KMS-11 (cell line): ENCODE measurements around the gene INA.

ENCODE experiments used
- H2AFZ ChIP-seq: fragments of 200-600 bp; sonication (generic); 2 replicates; pipeline ENCODE4 v1.6.1; 2016; ENCODE audit warnings: antibody characterized with exemption, mixed run types, low read depth
- H3K27ac ChIP-seq: fragments of 200-600 bp; sonication (generic); 2 replicates; pipeline ENCODE4 v1.6.1; 2016; ENCODE audit warnings: mild to moderate bottlenecking, mixed run types
- H3K27me3 ChIP-seq: fragments of 200-600 bp; sonication (generic); 2 replicates; pipeline ENCODE4 v1.6.1; 2017; ENCODE audit warnings: mild to moderate bottlenecking, low read depth, mixed run types, moderate library complexity; ENCODE audit not compliant: insufficient read depth
- H3K36me3 ChIP-seq: fragments of 200-600 bp; sonication (generic); 2 replicates; pipeline ENCODE4 v1.6.1; 2017; ENCODE audit warnings: mild to moderate bottlenecking, mixed run types; ENCODE audit not compliant: insufficient read depth
- H3K4me1 ChIP-seq: fragments of 200-600 bp; sonication (generic); 2 replicates; pipeline ENCODE4 v1.6.1; 2016; ENCODE audit warnings: mild to moderate bottlenecking, low read depth, mixed run types; ENCODE audit not compliant: poor library complexity, severe bottlenecking
- H3K4me2 ChIP-seq: fragments of 200-600 bp; sonication (generic); 2 replicates; pipeline ENCODE4 v1.7.0; 2016; ENCODE audit warnings: mild to moderate bottlenecking, mixed run types
- H3K4me3 ChIP-seq: fragments of 200-600 bp; sonication (generic); IDR thresholded peaks from 2 replicates; pipeline ENCODE4 v1.6.1; 2017; ENCODE audit warnings: low read depth, low read length, mixed read lengths; ENCODE audit not compliant: insufficient read depth
- H3K79me2 ChIP-seq: fragments of 200-600 bp; sonication (generic); 2 replicates; pipeline ENCODE4 v1.6.1; 2016; ENCODE audit warnings: low read depth, mixed run types; ENCODE audit not compliant: insufficient read depth
- H3K9ac ChIP-seq: fragments of 200-600 bp; sonication (generic); 2 replicates; pipeline ENCODE4 v1.6.1; 2016; ENCODE audit warnings: mild to moderate bottlenecking, mixed run types
- H4K20me1 ChIP-seq: fragments of 200-600 bp; sonication (generic); 2 replicates; pipeline ENCODE4 v1.6.1; 2016; ENCODE audit warnings: mild to moderate bottlenecking, mixed run types; ENCODE audit not compliant: insufficient read depth
- TF ChIP-seq, protein P1 (sequence below): fragments of 200-600 bp; sonication (generic); conservative IDR thresholded peaks from 2 replicates; pipeline ENCODE4 v1.6.1; 2017; ENCODE audit warnings: low read depth, mild to moderate bottlenecking, antibody characterized with exemption, low read length, moderate library complexity, mixed read lengths

The INA gene

GRCh38 chr10:103282961-103283360 lies 6.0 kb downstream of the INA start:
- H2AFZ ChIP-seq, result no peak overlapping the region
- H3K36me3 ChIP-seq, result no peaks in the 10 kb centered on the region
- H3K4me1 ChIP-seq, result no peaks in the 10 kb centered on the region
- no peak overlapping the region for H3K9ac ChIP-seq
- no peak overlapping the region for H3K27ac ChIP-seq
- H3K4me3 ChIP-seq, result no peak overlapping the region
- no peaks in the 10 kb centered on the region for H4K20me1 ChIP-seq
- H3K27me3 ChIP-seq, result no peaks in the 10 kb centered on the region
- no peaks in the 10 kb centered on the region for H3K79me2 ChIP-seq
- H3K4me2 ChIP-seq, result no peak overlapping the region
- TF ChIP-seq, protein P1, sequence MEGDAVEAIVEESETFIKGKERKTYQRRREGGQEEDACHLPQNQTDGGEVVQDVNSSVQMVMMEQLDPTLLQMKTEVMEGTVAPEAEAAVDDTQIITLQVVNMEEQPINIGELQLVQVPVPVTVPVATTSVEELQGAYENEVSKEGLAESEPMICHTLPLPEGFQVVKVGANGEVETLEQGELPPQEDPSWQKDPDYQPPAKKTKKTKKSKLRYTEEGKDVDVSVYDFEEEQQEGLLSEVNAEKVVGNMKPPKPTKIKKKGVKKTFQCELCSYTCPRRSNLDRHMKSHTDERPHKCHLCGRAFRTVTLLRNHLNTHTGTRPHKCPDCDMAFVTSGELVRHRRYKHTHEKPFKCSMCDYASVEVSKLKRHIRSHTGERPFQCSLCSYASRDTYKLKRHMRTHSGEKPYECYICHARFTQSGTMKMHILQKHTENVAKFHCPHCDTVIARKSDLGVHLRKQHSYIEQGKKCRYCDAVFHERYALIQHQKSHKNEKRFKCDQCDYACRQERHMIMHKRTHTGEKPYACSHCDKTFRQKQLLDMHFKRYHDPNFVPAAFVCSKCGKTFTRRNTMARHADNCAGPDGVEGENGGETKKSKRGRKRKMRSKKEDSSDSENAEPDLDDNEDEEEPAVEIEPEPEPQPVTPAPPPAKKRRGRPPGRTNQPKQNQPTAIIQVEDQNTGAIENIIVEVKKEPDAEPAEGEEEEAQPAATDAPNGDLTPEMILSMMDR, result no peak

DNA sequence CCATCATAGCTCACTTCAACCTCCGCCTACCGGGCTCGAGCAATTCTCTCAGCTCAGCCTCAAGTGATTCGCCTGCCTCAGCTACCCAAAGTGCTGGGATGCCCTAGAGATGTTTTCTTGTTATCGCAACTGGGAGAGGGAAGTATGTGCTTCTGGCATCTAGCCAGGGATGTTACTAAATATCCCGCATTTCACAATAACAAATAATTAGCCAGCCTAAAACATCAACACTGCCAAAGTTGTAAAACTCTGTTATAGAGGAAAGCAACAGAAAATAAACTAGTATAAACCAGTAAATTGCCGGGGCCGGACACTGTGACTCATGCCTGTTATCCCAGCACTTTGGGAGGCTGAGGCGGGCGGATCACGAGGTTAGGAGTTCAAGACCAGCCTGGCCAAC lies 7.2 kb downstream of the INA start:
- H4K20me1 ChIP-seq, result no peaks in the 10 kb centered on the region
- no peak overlapping the region for H3K9ac ChIP-seq
- no peak overlapping the region for H3K4me3 ChIP-seq
- no peak overlapping the region for H3K27ac ChIP-seq
- H3K4me2 ChIP-seq, result no peak overlapping the region
- H2AFZ ChIP-seq, result no peak overlapping the region
- H3K27me3 ChIP-seq, result no peaks in the 10 kb centered on the region
- TF ChIP-seq, protein P1, result no peak
- H3K79me2 ChIP-seq, result no peaks in the 10 kb centered on the region
- no peaks in the 10 kb centered on the region for H3K36me3 ChIP-seq
- no peaks in the 10 kb centered on the region for H3K4me1 ChIP-seq

DNA sequence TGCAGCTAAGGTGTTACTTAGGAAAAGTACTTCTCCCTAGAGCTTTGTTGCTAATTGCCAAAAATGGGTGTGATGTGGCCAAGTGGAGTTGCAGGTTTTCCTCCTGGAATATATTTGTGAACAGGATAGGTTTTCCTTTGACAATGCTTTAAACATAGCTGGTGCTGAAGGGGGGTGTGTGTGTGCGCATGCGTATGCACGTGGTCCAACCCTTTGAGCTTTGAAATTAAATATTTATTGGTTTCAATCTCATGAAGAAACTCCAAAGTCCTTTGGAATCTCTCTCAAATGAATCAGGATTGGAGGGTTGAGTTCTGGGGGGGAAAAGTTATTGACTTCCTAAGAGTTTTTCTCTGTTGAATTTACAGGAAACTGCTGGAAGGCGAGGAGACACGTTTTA lies 11.1 kb downstream of the INA start:
- H3K4me1 ChIP-seq, result no peaks in the 10 kb centered on the region

GRCh38 chr10:103291588-103291987 lies 14.7 kb downstream of the INA start:
- no peaks in the 10 kb centered on the region for H3K4me1 ChIP-seq
- H3K79me2 ChIP-seq, result no peaks in the 10 kb centered on the region
- H3K4me2 ChIP-seq, result no peak overlapping the region
- no peaks in the 10 kb centered on the region for H3K36me3 ChIP-seq
- H3K27ac ChIP-seq, result no peak overlapping the region
- H3K4me3 ChIP-seq, result no peak overlapping the region
- H3K27me3 ChIP-seq, result no peaks in the 10 kb centered on the region
- no peak overlapping the region for H2AFZ ChIP-seq
- H3K9ac ChIP-seq, result no peak overlapping the region
- TF ChIP-seq, protein P1, result no peak
- no peaks in the 10 kb centered on the region for H4K20me1 ChIP-seq

More for the DNA sequence above, 11.1 kb downstream of the INA start:
- TF ChIP-seq, protein P1, result no peak
- Histone ChIP-seq H3K79me2 (no peaks in the 10 kb centered on the region), H3K4me3 (no peak overlapping the region), H3K27me3 (no peaks in the 10 kb centered on the region), H3K4me2 (no peak overlapping the region), H3K27ac (no peak overlapping the region), H4K20me1 (no peaks in the 10 kb centered on the region), H3K9ac (no peak overlapping the region), H3K36me3 (no peaks in the 10 kb centered on the region), H2AFZ (no peak overlapping the region)
